Hematopoietic multipotent progenitor cell (in vitro differentiated cells): ENCODE measurements around the gene ANO1. TPM values are rescaled to one million over a fixed set of nuclear protein-coding genes. Genes with fewer than 3 reads are reported as not detected.

Experiments
- DNase-seq, 3 donors: peaks; one replicate each; pipeline ENCODE4 v3.0.0-alpha.2; 2011 to 2015; ENCODE audit warnings: low read depth in 2 of 3, low spot score in 2 of 3
- small RNA-seq: library from RNA; depleted of rRNA; stranded (forward); fragments of <200 nt; gene quantifications from one replicate; pipeline ENCODE3, GENCODE V24; 2012
- total RNA-seq: library from RNA; depleted of rRNA; stranded (reverse); fragments of >200 nt; gene quantifications from one replicate; pipeline ENCODE4 v1.2.3, GENCODE V29; 2012

Gene ANO1
- total RNA-seq, 1 donor = not detected

- no peak for DNase-seq
Observed at GRCh38 chr11:70233511-70233934, 155.4 kb downstream of the ANO1 start.

DNA sequence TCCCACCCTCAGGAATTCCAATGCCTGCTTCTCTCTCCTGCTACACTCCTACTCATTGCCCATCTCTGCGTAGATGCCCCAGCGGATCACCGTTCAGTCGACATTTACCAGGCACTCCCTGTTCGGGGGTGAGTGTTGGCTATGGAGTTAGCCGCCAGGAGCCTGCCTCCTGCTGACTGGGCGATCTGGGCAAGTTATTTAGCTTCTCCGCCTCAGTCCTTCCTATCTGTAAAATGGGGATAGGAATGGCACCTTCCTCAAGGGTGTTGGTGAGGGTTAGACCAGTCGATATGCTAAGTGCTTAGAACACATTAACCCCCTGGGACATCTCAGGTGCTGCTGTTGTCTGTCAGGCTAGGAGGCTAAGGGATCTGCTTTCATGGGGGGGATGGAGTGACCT lies 155.8 kb downstream of the ANO1 start:
- no peak for DNase-seq

Small RNA genes lying within 50 kb of the gene (small RNA-seq; reads per million reads assigned to genes)
- gene RNU6-1175P = not detected

Other genes with a start within 250 kb of the ANO1 start
- gene FADD, start 125.0 kb downstream of the ANO1 start, total RNA-seq = 31.2 TPM
- 30.4 TPM for gene PPFIA1, start 192.4 kb downstream of the ANO1 start, total RNA-seq